ENCODE data around the gene CDH4.

DNA sequence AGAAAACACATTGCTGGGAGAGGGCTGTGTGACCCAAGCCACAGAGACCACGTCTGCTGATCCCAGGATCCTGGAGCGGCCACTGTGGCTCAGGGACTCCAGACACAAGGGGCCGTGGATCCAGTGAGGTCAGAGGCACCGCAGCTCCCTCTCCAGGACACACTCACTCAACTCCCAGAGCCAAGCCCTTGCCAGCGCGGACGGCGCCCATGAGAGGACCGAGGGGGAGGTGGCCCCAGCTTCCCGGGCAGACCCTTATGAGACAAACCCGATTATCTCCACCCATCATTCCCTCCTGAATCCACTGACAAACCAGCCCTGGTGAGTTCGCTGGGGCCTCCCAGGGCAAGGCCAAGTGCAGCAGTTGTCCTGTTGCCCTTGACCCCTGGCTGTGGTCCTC, 612.4 kb downstream of the CDH4 start:
- TF ChIP-seq POLR2A (IDR thresholded peaks at IDR 0.05), result no peak
- TF ChIP-seq, protein P1, sequence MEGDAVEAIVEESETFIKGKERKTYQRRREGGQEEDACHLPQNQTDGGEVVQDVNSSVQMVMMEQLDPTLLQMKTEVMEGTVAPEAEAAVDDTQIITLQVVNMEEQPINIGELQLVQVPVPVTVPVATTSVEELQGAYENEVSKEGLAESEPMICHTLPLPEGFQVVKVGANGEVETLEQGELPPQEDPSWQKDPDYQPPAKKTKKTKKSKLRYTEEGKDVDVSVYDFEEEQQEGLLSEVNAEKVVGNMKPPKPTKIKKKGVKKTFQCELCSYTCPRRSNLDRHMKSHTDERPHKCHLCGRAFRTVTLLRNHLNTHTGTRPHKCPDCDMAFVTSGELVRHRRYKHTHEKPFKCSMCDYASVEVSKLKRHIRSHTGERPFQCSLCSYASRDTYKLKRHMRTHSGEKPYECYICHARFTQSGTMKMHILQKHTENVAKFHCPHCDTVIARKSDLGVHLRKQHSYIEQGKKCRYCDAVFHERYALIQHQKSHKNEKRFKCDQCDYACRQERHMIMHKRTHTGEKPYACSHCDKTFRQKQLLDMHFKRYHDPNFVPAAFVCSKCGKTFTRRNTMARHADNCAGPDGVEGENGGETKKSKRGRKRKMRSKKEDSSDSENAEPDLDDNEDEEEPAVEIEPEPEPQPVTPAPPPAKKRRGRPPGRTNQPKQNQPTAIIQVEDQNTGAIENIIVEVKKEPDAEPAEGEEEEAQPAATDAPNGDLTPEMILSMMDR (IDR thresholded peaks at IDR 0.05), result no peak
